Measurements from ENCODE around the gene FARP2. TPM values are rescaled to one million over a fixed set of nuclear protein-coding genes. Genes with fewer than 3 reads are reported as not detected.
"Not testable (repeated sequence)": the region's sequence is repeated elsewhere in the genome, so short reads cannot be mapped to it uniquely, and the experiment has no call there.

The FARP2 gene
- total RNA-seq, 4 donors from 2014 or later, result 27.6 to 44.0 (median 35.9) TPM

DNA sequence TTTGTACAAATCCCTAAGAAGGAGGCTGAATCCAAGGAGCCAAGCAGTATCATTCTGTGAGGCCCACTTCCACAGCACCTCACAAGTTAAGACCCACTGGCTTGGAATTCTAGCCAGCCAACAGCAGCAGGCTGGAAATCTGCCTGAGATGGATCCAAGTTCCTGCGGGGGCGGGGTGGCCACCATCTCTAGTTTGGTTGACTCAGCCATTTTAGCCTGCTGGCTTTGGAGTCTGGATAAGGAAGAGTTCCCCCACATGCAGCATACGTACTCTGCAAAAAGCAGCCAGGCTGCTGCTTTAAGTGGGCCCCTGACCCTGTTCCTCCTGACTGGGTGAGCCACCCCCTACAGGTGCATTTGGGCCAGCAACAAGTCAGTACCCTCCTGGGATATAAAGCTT, 65.2 kb downstream of the FARP2 start:
- H3K27ac ChIP-seq, result no peak overlapping the region
- no peak for TF ChIP-seq POLR2A (IDR thresholded peaks at IDR 0.05)
- no peak for TF ChIP-seq EP300 (IDR thresholded peaks at IDR 0.05)
- no peak for TF ChIP-seq POLR2AphosphoS5 (IDR thresholded peaks at IDR 0.05)
- TF ChIP-seq CTCF (IDR thresholded peaks at IDR 0.05), result no peak
- peaks cover 0 to 70% of the 10 kb centered on the region in 2 donors for H3K36me3 ChIP-seq
- no peak overlapping the region for H3K4me3 ChIP-seq
- H3K4me1 ChIP-seq, result no peaks in the 10 kb centered on the region
- H3K9me3 ChIP-seq, result peaks cover 0 to 12% (median 0%) of the 10 kb centered on the region in 3 donors
- no peak for ATAC-seq
- no peaks in the 10 kb centered on the region for H3K27me3 ChIP-seq
- WGBS, 2 donors (ENCODE audit: low coverage in 1 of 2), result 100% methylated on average over 2 of the region's 3 CpGs; no CpG with 5 or more reads in 1 of the 2 donors

GRCh38 chr2:241421942-241422341, 65.9 kb downstream of the FARP2 start:
- Histone ChIP-seq H3K36me3 (peaks cover 0 to 70% of the 10 kb centered on the region in 2 donors), H3K9me3 (peaks cover 0 to 12% (median 0%) of the 10 kb centered on the region in 3 donors)
- H3K27me3 ChIP-seq, H3K4me1 ChIP-seq, ATAC-seq, H3K27ac ChIP-seq, H3K4me3 ChIP-seq: not testable (repeated sequence)
- WGBS, 2 donors (ENCODE audit: low coverage in 1 of 2), result 94 to 100% methylated on average over 3 to 5 of the region's 5 CpGs

DNA sequence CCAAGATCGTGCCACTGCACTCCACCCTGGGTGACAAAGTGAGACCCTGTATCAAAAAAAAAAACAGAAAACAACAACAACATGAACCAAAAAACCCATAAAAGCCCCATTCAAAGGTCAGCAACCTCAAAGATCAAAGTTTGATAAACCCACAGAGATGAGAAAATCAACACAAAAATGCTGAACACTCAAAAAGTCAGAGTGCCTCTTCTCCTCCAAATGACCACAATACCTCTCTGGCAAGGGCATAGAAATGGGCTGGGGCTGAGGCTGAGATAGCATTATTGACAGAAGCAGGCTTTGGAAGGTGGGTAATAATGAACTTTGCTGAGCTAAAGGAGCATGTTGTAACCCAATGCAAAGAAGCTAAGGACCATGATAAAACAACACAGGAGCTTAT, 66.3 kb downstream of the FARP2 start:
- H3K9me3 ChIP-seq, result peaks cover 0 to 12% (median 0%) of the 10 kb centered on the region in 3 donors
- no peak overlapping the region for H3K4me3 ChIP-seq
- no peak overlapping the region for H3K27ac ChIP-seq
- H3K27me3 ChIP-seq, result no peaks in the 10 kb centered on the region
- H3K36me3 ChIP-seq, result peaks cover 0 to 70% of the 10 kb centered on the region in 2 donors
- TF ChIP-seq POLR2AphosphoS5 (IDR thresholded peaks at IDR 0.05), result no peak
- no peak for TF ChIP-seq CTCF (IDR thresholded peaks at IDR 0.05)
- no peak for TF ChIP-seq EP300 (IDR thresholded peaks at IDR 0.05)
- no peak for TF ChIP-seq POLR2A (IDR thresholded peaks at IDR 0.05)
- H3K4me1 ChIP-seq, result no peaks in the 10 kb centered on the region
- WGBS, 2 donors (ENCODE audit: low coverage in 1 of 2), result 91% methylated on average over 1 of the region's 1 CpG; no CpG with 5 or more reads in 1 of the 2 donors
- ATAC-seq, result no peak

GRCh38 chr2:241423489-241423888, 67.4 kb downstream of the FARP2 start:
- Histone ChIP-seq H3K9me3 (peaks cover 0 to 12% (median 0%) of the 10 kb centered on the region in 3 donors), H3K36me3 (peaks cover 0 to 64% of the 10 kb centered on the region in 2 donors)
- WGBS, 2 donors (ENCODE audit: low coverage in 1 of 2), result 40 to 100% methylated on average over 1 of the region's 1 CpG
- not testable (repeated sequence) for H3K27me3 ChIP-seq, H3K27ac ChIP-seq, H3K4me1 ChIP-seq, ATAC-seq, H3K4me3 ChIP-seq

- Histone ChIP-seq H3K27me3 (no peaks in the 10 kb centered on the region), H3K9me3 (peaks cover 0 to 12% (median 0%) of the 10 kb centered on the region in 3 donors), H3K4me3 (no peak overlapping the region), H3K36me3 (peaks cover 0 to 64% of the 10 kb centered on the region in 2 donors), H3K27ac (no peak overlapping the region), H3K4me1 (no peaks in the 10 kb centered on the region)
- no peak for TF ChIP-seq EP300 (IDR thresholded peaks at IDR 0.05)
- TF ChIP-seq CTCF (IDR thresholded peaks at IDR 0.05), result no peak
- TF ChIP-seq POLR2AphosphoS5 (IDR thresholded peaks at IDR 0.05), result no peak
- TF ChIP-seq POLR2A (IDR thresholded peaks at IDR 0.05), result no peak
- WGBS, 2 donors (ENCODE audit: low coverage in 1 of 2), result 70 to 95% methylated on average over 2 to 3 of the region's 3 CpGs
- no peak for ATAC-seq
Observed at GRCh38 chr2:241425368-241425767, 69.3 kb downstream of the FARP2 start.

DNA sequence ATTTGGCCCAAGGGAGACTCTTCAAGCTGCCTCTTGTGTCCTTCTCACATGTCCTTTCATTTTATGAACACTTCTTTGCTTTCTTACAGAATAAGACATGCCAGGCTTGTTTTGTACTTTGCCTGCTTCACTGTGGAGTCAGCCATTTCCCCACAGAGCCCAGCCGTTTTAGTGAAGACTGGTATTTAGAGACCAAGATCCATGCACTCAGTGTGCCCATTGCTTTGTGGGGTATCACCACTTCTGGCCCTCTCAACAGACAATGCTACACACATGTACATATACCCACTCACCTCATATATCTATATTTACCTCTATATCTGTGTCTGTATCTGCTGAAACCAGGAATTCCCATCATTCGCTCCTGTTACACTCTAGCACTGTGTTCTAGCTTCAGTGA, 74.1 kb downstream of the FARP2 start:
- TF ChIP-seq CTCF (IDR thresholded peaks at IDR 0.05) (no peak), POLR2AphosphoS5 (IDR thresholded peaks at IDR 0.05) (no peak), POLR2A (IDR thresholded peaks at IDR 0.05) (no peak)
- Histone ChIP-seq H3K4me3 (no peak overlapping the region), H3K4me1 (no peaks in the 10 kb centered on the region), H3K9me3 (no peaks in the 10 kb centered on the region), H3K27ac (no peak overlapping the region), H3K27me3 (no peaks in the 10 kb centered on the region), H3K36me3 (peaks cover 0 to 85% of the 10 kb centered on the region in 2 donors)
- 97 to 100% methylated on average over 1 to 2 of the region's 2 CpGs for WGBS, 2 donors (ENCODE audit: low coverage in 1 of 2)
- no peak for ATAC-seq
